Measurements from ENCODE around the gene FBL.
A peak's percentile ranks its signal among the peaks of the same experiment; 100 is the strongest.

The FBL gene

DNA sequence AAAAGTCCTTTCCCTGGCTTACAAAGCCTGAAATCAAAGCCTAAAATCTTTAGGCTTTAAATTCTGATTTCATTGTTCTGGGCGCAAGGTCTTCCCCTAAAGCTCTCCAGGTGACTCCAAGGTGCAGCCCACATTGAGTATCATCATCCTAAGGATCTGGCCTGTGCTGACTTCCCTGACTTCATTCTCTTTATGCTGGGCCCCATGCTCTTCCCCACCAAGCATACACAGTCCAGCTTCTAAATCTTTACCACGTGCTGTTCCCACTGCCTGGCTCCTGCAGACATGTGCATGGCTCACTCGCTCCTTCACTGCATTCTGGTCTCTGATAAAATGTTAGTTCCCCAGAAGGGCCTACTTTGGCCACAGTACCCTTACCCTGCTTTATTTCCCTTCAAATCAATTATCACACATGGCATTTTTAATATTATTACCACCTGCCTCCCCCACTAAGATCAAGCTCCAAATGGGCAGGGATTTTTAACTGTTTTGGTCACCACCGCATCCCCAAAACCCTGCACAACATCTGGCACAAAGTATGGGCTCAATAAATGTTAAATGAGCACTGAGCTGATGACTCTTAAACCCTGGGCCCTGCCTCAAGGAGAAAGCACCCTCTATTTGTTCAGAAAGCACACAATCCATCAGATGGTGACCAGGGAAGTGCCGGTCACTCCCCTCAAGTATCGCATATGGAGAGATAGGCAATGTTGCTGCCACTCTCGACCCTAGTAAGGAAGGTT is 3.3 kb downstream of the FBL start:
- DNase-seq = no peak

GRCh38 chr19:39841041-39841440 is 5.1 kb downstream of the FBL start:
- no peak for DNase-seq

GRCh38 chr19:39840492-39840891 is 5.7 kb downstream of the FBL start:
- DNase-seq = no peak

- DNase-seq = no peak
Observed at GRCh38 chr19:39839678-39840327, 6.4 kb downstream of the FBL start.

- no peak for DNase-seq
Observed at GRCh38 chr19:39838569-39838968, 7.6 kb downstream of the FBL start.

DNA sequence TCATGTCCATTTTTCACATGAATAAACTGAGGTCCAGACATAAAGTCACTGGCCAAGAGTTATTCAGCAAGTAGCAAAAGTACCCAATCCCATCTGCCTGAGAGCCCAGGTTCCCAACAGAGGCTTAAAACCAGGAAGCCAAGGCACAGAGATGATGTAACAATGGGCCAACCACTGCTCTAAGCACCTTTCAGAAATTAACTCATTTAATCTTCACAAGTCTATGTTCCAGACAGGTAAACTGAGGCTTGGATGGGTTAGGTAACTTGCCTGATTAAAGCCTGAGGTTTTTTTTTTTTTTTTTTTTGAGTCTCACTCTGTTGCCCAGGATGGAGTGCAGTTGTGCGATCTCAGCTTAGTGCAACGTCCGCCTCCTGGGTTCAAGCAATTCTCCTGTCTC is 8.2 kb downstream of the FBL start:
- no peak for DNase-seq

- no peak for DNase-seq
Observed at GRCh38 chr19:39834287-39834841, 11.8 kb downstream of the FBL start.

DNA sequence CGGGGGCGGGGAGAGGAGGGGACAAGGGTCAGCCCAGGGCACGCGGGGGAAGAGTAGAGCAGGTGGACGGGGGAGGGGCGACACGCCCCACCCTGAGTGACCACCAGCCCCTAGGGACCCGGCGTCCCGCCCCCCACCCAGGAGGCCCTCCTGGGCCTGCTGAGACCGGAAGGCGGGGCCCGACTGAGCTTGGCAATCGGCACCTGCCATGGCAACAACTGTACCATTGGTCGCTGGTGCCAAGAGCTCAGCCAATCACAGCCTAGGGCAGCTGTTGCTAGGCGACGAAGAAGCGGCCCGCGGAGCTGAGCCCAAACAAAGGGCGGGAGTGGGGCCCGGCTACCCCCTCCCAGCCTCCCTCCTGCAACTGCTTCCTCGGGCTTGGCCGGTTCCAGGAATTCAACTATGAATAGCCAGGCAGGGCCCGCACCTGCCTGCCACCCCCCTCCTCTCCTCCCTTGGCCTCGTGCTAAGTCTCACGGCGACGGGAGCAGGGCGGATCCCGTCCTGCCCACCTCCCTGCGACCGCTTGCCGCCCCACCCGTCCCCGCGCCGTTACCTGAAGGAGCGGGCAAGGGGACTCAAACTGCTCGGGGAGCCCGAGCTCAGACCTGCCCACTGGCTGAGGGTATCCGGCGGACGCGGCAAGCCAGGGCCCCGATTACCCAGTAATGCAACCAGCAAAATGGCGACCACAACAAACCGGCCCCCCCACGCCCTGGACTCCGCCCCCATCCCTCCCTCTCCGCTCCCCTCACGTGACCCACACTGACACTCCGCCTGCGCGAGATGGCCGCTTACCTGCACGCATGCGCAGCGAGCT is 12.5 kb downstream of the FBL start, which contains the start of gene DYRK1B:
Gene DYRK1B, minus strand, starts transcription at position 699 of the 823 bp plus-strand sequence. CDS start 2,295 bp downstream, outside the sequence.
- DNase-seq = peak; percentile 88

DNA sequence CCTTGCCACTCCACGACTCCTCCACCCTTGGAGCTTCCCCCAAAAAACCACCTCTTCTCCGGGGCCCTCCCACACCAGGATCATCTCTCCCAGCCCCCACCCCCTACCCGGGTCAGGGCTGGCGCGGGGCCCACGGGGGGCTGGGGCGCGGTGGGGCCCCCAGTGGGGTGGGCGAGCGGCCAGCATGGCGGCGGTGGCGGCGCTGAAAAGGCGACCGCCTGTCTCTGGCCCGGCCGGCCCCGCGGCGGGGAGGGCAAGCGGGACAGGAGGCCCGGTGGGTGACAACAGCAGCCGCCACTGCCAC is 13.1 kb downstream of the FBL start:
- DNase-seq = no peak

GRCh38 chr19:39832341-39833083 is 13.7 kb downstream of the FBL start:
- no peak for DNase-seq

DNA sequence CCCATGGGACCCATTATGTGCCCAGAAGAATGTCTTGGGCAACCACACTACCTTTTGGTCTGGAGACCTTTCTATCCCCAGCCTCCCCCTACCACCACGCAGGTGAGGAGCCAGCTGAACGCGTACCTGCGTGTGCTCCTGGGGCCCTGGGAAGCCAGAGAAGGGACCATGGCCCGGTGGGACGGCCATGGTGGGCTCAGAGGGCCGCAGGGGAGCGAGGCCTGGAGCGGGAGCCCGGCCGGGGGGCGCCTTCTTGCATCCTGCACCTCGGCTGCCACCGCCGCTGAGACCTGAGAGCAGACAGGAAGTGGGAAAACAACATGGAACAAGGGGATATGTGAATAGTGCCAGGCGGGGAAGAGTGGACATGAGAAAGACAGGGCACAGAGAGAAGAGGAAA is 14.5 kb downstream of the FBL start:
- no peak for DNase-seq

DNA sequence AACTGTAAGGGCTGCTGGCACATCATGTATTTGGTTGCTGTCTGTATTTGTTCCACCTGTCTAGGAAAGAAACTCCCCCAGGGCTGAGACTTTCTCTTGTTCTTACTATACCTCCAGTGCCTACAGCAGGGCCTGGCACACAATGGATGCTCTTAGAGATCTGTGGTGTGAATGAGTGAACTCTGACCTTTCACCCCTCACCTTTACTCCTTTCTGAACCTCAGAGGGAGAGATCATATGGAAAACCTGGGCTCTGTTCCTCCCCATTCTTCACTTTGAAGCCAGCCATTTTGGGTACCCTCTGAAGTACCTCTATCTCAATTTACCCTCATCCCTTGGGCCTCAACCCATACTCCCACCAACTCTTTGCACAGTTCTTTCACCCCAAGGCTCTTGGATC is 15.3 kb downstream of the FBL start:
- DNase-seq = no peak

- no peak for DNase-seq
Observed at GRCh38 chr19:39830406-39830805, 15.8 kb downstream of the FBL start.

DNA sequence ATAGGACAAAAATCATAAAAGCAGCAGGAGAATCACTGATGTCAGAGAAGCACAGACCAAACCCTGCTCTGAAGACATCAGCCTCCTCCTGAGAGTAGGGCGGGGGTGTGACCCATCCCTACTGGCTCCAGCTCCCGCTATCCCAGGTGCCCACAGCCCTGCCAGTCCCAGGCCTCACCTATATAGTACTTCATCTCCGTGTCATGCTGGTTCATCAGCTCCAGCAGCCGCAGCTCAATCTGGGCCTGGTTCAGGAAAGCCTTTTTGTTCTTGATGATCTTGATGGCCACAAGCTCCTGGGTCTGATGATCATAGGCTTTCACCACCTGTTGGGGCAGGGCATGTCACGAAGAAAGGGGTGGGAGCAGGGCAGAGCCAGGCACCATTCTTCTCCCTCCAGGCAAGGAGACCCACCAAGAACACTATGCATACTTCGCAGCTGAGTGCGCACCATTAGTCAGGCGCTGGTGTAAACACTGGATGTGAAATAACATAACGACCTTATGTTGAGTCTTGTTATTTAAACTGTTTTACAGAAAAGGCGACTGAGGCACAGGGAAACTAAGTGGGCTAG is 16.4 kb downstream of the FBL start:
- no peak for DNase-seq

DNA sequence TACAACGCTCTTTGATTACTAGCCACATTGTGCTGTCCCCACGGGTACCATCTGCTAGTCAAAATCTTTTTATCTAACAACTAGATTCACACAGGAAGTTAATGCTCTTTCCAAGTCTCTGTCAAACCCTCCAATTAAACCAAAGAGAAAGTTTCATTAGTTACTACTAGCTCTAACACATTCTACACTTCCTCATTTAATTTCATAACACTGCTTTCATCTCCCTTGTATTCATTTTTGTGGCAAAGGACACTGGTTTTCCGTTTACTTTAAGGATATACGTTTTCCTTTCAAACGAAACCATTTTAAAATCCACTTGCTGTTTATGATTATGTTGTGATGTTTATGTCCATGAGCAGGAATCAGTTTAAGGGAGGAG is 17.5 kb downstream of the FBL start:
- DNase-seq = no peak

- peak; percentile 71 for DNase-seq
Observed at GRCh38 chr19:39828015-39828653, 18.0 kb downstream of the FBL start.

GRCh38 chr19:39827216-39827615 is 19.0 kb downstream of the FBL start:
- no peak for DNase-seq

GRCh38 chr19:39826311-39826945 is 19.8 kb downstream of the FBL start:
- DNase-seq = no peak

DNA sequence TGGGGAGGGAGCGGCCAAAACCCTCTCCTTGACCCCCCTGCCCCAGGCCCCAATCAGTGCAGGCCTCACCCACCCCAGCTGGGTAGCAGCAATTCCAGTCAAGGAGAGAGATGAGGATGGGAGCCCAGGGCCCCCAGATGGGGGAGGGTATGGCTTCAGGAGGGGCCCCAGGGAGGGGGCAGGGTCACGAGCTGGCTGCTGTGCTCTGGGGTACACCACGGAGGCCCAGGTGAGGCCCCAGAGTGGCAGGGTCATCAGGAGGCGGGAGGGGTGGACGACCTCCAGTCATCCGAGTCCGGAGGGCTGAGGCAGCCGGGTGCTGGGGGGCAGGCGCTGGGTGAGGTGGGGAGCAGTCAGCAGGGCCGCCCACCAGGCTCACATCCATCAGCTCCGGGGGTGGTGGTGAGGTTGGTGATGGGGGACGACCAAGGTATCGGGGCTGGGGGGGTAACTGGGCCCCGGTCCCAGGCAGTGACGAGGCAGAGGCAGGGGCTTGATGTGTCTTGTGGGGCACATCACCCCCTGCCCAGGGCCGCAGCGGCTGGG is 20.6 kb downstream of the FBL start:
- DNase-seq = no peak

GRCh38 chr19:39825093-39825463 is 21.1 kb downstream of the FBL start:
- DNase-seq = no peak

Measured in NCI-H2029 treated with DMSO at 0.1 percent for 48 hours (cell line).